PC-9 (cell line): ENCODE measurements around the gene TTC22. TPM values are rescaled to one million over a fixed set of nuclear protein-coding genes. Genes with fewer than 3 reads are reported as not detected.

Source experiments
- BruUV-seq: library from RNA; stranded (reverse); fragments of 400-500 nt; replicated peaks from 2 replicates; lab custom pipeline; 2021; lab: Mats Ljungman, UMichigan
- CTCF ChIA-PET: fragments of 300-600 bp; sonication (Branson Sonifier 250); formaldehyde crosslinking; loops from one replicate; lab custom pipeline; 2022; ENCODE audit warnings: antibody characterized with exemption; lab: Charles Lee
- POLR2A ChIA-PET: fragments of 300-600 bp; sonication (Branson Sonifier 250); formaldehyde crosslinking; loops from one replicate; lab custom pipeline; 2022; ENCODE audit warnings: antibody characterized with exemption; ENCODE audit not compliant: unreplicated experiment; lab: Charles Lee
- DNase-seq, 2 experiments: peaks; one replicate each; pipeline versions ENCODE4 v3.0.0 to v3.0.0-alpha.2; 2015 to 2022; ENCODE audit warnings: mixed read lengths in 1 of 2
- H2AFZ ChIP-seq: fragments of 200-600 bp; sonication (generic); 2 replicates; pipeline ENCODE4 v1.8.1; 2017; ENCODE audit warnings: antibody characterized with exemption
- H3F3A ChIP-seq: fragments of 200-600 bp; sonication (generic); 2 replicates; pipeline ENCODE4 v1.8.1; 2017; ENCODE audit warnings: antibody characterized with exemption, mild to moderate bottlenecking, low read depth; ENCODE audit not compliant: insufficient read depth
- H3K27ac ChIP-seq: fragments of 200-600 bp; sonication (generic); 2 replicates; pipeline ENCODE4 v1.6.1; 2016; ENCODE audit warnings: mixed run types
- H3K27me3 ChIP-seq: fragments of 200-600 bp; sonication (generic); 2 replicates; pipeline ENCODE4 v1.6.1; 2016; ENCODE audit warnings: low read depth, mixed run types; ENCODE audit not compliant: insufficient read depth
- H3K36me3 ChIP-seq: fragments of 200-600 bp; sonication (generic); 2 replicates; pipeline ENCODE4 v1.6.1; 2016; ENCODE audit warnings: low read depth, mixed run types
- H3K4me1 ChIP-seq: fragments of 200-600 bp; sonication (generic); replicated peaks from 2 replicates; pipeline ENCODE4 v1.6.1; 2016; ENCODE audit warnings: mixed run types; ENCODE audit not compliant: insufficient read depth
- H3K4me2 ChIP-seq: fragments of 200-600 bp; sonication (generic); 2 replicates; pipeline ENCODE4 v1.6.1; 2017; ENCODE audit warnings: mixed run types
- H3K4me3 ChIP-seq: fragments of 200-600 bp; sonication (generic); 2 replicates; pipeline ENCODE4 v1.6.1; 2016; ENCODE audit warnings: mixed run types
- H3K79me2 ChIP-seq: fragments of 200-600 bp; sonication (generic); 2 replicates; pipeline ENCODE4 v1.6.1; 2017; ENCODE audit warnings: low read depth, mixed run types
- H3K9me2 ChIP-seq: fragments of 200-600 bp; sonication (generic); 2 replicates; pipeline ENCODE4 v1.8.1; 2017; ENCODE audit warnings: mild to moderate bottlenecking; ENCODE audit not compliant: insufficient read depth
- H3K9me3 ChIP-seq: fragments of 200-600 bp; sonication (generic); 2 replicates; pipeline ENCODE4 v1.8.1; 2016; ENCODE audit warnings: low read depth; ENCODE audit not compliant: insufficient read depth
- H4K20me1 ChIP-seq: fragments of 200-600 bp; sonication (generic); 2 replicates; pipeline ENCODE4 v1.8.1; 2017; ENCODE audit not compliant: insufficient read depth
- EZH2 ChIP-seq: fragments of 200-600 bp; sonication (generic); IDR thresholded peaks from 2 replicates; pipeline ENCODE4 v1.8.0; 2017; ENCODE audit warnings: antibody characterized with exemption, low read depth
- intact Hi-C: fragments of 100-400 bp; cut with micrococcal nuclease; formaldehyde crosslinking; loops from one replicate; pipeline ENCODE4 v1.10.0; 2022; ENCODE audit not compliant: unreplicated experiment
- total RNA-seq: library from RNA; stranded (reverse); gene quantifications from 2 replicates; pipeline ENCODE4 v1.2.3, GENCODE V29; 2021
- TF ChIP-seq, protein P1 (sequence below): fragments of 200-600 bp; sonication (generic); conservative IDR thresholded peaks from 2 replicates; pipeline ENCODE4 v1.6.1; 2017; ENCODE audit warnings: mixed run types, antibody characterized with exemption, mild to moderate bottlenecking, moderate library complexity

TTC22 gene
- total RNA-seq, 1 experiment from 2014 or later = 26.3 TPM

DNA sequence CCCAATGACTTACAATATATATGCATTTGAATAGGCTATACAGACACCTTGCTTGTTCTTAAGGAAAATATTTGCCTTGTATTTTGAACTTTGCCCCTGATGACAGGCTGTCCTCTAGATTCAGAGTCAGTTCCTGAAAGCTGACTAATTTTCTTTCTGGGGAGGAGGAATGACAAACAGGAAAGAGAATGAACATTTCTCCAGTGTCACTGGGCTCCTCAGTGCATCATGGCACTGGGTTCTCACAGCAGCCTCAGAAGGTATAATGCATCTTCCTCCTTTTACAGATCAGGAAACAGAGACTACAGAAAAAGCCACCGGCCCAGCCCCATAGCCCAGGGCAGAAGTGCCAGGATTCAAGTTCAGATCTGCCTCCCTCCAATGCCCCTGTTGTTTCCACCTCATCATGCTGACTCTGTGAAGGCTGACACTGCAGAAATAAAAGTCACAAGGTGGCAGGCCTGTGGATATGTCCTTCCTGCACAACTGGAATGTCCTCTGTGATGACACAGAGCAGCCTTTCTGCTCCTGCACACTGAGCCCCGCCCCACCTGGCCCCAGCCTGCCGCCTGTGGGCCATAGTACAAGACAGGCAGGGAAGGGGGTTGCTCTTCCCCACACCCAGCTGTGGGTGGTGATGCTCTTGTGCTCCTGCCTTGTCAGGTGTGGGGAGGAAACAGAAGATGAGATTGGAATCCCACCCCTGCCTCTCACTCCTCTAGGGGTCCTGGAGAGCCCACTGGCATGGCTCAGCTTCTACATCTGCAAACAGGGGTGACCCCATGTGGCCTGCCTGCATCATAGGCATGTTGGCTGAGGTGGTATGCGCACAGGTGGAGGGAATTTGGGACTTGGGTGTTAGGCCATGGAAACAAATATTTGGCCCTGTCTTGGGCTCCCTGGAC lies 6.4 kb downstream of the TTC22 start:
- DNase-seq = peak; percentile 82 to 88
- H3K36me3 ChIP-seq = peaks cover 22% of the 10 kb centered on the region
- peaks cover 59% of the 10 kb centered on the region for H3K4me1 ChIP-seq
- no peak overlapping the region for H3K4me3 ChIP-seq
- peak overlapping the region; percentile 85 for H3K27ac ChIP-seq
- no peaks in the 10 kb centered on the region for H3K9me2 ChIP-seq
- H3K9me3 ChIP-seq = peaks cover 9% of the 10 kb centered on the region; the same call in 1 of the 2 replicates
- peaks cover 39% of the 10 kb centered on the region for H3F3A ChIP-seq
- ChIA-PET CTCF (interaction anchor here (0.5 kb wide), 1 partner anchor 102 kb away, joined by 3 read pairs; no protein-coding TSS in a partner anchor), POLR2A (interaction anchor here (0.7 kb wide), 1 partner anchor 758 kb away, joined by 3 read pairs; no protein-coding TSS in a partner anchor)
- no peaks in the 10 kb centered on the region for H3K27me3 ChIP-seq
- H4K20me1 ChIP-seq = no peaks in the 10 kb centered on the region; the same call in 1 of the 2 replicates
- BruUV-seq = no TSS peak
- TF ChIP-seq, protein P1, sequence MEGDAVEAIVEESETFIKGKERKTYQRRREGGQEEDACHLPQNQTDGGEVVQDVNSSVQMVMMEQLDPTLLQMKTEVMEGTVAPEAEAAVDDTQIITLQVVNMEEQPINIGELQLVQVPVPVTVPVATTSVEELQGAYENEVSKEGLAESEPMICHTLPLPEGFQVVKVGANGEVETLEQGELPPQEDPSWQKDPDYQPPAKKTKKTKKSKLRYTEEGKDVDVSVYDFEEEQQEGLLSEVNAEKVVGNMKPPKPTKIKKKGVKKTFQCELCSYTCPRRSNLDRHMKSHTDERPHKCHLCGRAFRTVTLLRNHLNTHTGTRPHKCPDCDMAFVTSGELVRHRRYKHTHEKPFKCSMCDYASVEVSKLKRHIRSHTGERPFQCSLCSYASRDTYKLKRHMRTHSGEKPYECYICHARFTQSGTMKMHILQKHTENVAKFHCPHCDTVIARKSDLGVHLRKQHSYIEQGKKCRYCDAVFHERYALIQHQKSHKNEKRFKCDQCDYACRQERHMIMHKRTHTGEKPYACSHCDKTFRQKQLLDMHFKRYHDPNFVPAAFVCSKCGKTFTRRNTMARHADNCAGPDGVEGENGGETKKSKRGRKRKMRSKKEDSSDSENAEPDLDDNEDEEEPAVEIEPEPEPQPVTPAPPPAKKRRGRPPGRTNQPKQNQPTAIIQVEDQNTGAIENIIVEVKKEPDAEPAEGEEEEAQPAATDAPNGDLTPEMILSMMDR = no peak; the same call in 1 of the 2 replicates
- TF ChIP-seq EZH2 = no peak
- peaks cover 60% of the 10 kb centered on the region for H3K79me2 ChIP-seq
- peak overlapping the region; percentile 37 for H3K4me2 ChIP-seq
- intact Hi-C loops = loop anchor here (2.0 to 5.0 kb wide), 2 partner anchors 66 to 77 kb away; partner anchors contain the start of gene TTC4
- H2AFZ ChIP-seq = no peak overlapping the region

DNA sequence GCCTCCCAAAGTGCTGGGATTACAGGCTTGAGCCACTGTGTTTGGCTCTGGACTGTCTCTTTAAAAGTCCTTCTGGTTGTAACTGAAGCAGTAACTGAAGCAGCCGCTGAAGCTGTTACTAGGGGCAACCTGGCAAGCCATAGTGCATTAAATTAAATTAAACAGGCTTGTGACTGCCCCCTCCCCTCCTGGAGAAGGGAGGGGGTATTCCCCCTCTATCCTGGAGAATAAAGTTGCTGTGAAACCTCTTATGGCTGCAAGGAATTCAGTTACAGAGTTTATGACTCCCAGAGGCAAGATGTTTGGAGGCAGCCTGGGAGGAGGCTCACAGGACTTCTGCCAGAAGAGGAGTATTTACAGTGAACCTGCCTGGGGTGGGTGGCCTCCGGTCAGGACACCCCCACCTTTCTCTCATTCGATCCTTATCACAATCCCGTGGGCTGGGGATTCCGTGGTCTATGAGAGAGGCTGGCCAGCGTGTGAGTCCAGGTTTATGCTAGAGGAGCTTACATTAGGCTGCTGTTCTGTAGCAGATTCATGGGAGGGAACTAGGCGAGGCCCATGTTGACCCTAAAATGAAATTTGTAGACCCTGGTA lies 8.3 kb downstream of the TTC22 start:
- Histone ChIP-seq H3K9me2 (no peaks in the 10 kb centered on the region), H3F3A (peaks cover 39% of the 10 kb centered on the region), H4K20me1 (no peaks in the 10 kb centered on the region), H3K36me3 (peaks cover 22% of the 10 kb centered on the region), H3K27ac (no peak overlapping the region), H3K4me2 (no peak overlapping the region), H3K27me3 (no peaks in the 10 kb centered on the region), H3K4me3 (no peak overlapping the region), H2AFZ (no peak overlapping the region), H3K79me2 (peaks cover 46% of the 10 kb centered on the region), H3K4me1 (peaks cover 40% of the 10 kb centered on the region), H3K9me3 (peaks cover 9% of the 10 kb centered on the region; the same call in 1 of the 2 replicates)
- CTCF ChIA-PET = no interaction called here
- DNase-seq = no peak
- POLR2A ChIA-PET = interaction anchor here (0.6 kb wide), 1 partner anchor 714 kb away, joined by 5 read pairs; no protein-coding TSS in a partner anchor
- TF ChIP-seq, protein P1 = no peak
- no peak for TF ChIP-seq EZH2
- no TSS peak for BruUV-seq
- intact Hi-C loops = no loop called here

DNA sequence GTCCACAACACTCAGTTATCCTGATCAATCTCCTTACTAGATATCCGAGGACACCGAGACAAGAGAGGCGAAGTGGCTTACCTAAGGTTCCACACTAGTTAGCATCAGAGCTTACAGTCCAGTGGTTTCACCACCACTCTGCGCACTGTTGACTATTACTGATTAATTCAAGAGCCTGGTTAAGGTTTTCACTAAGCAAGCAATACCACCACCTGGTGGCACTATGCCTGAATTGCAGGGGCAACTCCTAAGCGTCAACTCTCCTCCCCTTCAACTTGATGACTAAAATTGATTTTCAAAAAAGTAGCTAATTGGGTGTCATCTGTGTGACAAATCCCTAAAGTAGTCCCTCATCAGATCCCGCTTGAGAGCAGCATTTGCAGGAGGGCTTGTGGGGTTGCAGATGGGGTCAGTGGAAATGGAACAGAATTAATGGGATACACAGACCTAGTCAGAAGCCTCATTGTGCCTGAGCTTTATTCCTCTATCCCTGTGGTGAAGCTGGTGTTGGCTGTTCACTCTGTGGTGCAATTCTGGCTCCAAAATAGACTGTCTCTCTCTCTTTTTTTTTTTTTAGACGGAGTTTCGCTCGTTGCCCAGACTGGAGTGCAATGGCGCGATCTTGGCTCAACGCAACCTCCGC lies 9.1 kb downstream of the TTC22 start:
- no peak overlapping the region for H3K27ac ChIP-seq
- BruUV-seq = no TSS peak
- H3K9me3 ChIP-seq = peaks cover 9% of the 10 kb centered on the region; the same call in 1 of the 2 replicates
- H4K20me1 ChIP-seq = no peaks in the 10 kb centered on the region
- intact Hi-C loops = no loop called here
- no peak overlapping the region for H3K4me3 ChIP-seq
- no peak overlapping the region for H2AFZ ChIP-seq
- peaks cover 23% of the 10 kb centered on the region for H3K36me3 ChIP-seq
- ChIA-PET POLR2A (interaction anchor here (0.5 kb wide), 1 partner anchor 93 kb away, joined by 3 read pairs; no protein-coding TSS in a partner anchor), CTCF (interaction anchor here (0.5 kb wide), 2 partner anchors 198 to 303 kb away, joined by 4 read pairs; no protein-coding TSS in a partner anchor)
- H3K79me2 ChIP-seq = peaks cover 40% of the 10 kb centered on the region
- TF ChIP-seq EZH2 = no peak
- TF ChIP-seq, protein P1 = peak; percentile 72
- no peaks in the 10 kb centered on the region for H3K9me2 ChIP-seq
- H3K4me1 ChIP-seq = peaks cover 36% of the 10 kb centered on the region
- H3K4me2 ChIP-seq = no peak overlapping the region
- no peaks in the 10 kb centered on the region for H3K27me3 ChIP-seq
- H3F3A ChIP-seq = peaks cover 36% of the 10 kb centered on the region
- DNase-seq = no peak
